Neural cell (in vitro differentiated cells): ENCODE data around the gene IL12RB2.

Experiments
- EP300 ChIP-seq: fragments of 450-650 bp; conservative IDR thresholded peaks from 2 replicates; pipeline ENCODE4 v1.6.1; 2014; ENCODE audit warnings: antibody characterized with exemption, mild to moderate bottlenecking, moderate library complexity; ENCODE audit not compliant: poor library complexity, severe bottlenecking
- TF ChIP-seq, protein P1 (sequence below): fragments of 450-650 bp; IDR thresholded peaks from 2 replicates; pipeline ENCODE4 v1.5.1; 2014; ENCODE audit warnings: antibody characterized with exemption, mild to moderate bottlenecking, moderate library complexity; ENCODE audit not compliant: poor library complexity, severe bottlenecking

DNA sequence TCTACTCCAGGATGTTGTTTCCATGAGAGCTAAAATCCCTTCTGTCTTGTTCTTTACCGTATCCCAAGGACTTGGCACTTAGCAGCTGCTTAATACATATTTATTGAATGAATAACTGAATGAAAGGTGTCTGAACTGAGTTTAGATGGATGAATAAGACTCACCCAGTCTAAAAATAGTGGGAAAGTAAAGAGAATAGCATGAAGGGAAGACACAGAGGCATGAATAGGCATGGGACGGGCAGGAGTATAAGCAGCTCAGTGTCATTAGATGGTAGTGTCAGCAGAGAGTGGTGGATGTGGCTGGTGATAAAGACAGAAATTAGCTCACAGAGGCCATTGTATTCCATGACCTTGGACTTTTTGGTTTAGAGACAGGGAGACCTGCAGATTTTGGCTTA is 9.2 kb downstream of the IL12RB2 start:
- TF ChIP-seq, protein P1, sequence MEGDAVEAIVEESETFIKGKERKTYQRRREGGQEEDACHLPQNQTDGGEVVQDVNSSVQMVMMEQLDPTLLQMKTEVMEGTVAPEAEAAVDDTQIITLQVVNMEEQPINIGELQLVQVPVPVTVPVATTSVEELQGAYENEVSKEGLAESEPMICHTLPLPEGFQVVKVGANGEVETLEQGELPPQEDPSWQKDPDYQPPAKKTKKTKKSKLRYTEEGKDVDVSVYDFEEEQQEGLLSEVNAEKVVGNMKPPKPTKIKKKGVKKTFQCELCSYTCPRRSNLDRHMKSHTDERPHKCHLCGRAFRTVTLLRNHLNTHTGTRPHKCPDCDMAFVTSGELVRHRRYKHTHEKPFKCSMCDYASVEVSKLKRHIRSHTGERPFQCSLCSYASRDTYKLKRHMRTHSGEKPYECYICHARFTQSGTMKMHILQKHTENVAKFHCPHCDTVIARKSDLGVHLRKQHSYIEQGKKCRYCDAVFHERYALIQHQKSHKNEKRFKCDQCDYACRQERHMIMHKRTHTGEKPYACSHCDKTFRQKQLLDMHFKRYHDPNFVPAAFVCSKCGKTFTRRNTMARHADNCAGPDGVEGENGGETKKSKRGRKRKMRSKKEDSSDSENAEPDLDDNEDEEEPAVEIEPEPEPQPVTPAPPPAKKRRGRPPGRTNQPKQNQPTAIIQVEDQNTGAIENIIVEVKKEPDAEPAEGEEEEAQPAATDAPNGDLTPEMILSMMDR, result no peak
- no peak for TF ChIP-seq EP300
